Astrocyte of the cerebellum (primary cell): ENCODE measurements around the gene MUC5B.

Experiments used
- DNase-seq: peaks from one replicate; pipeline ENCODE4 v3.0.0-alpha.2; 2011; ENCODE audit warnings: low read depth
- H3K4me3 ChIP-seq: 2 replicates; pipeline ENCODE4 v1.5.1; 2011; ENCODE audit warnings: mild to moderate bottlenecking, low read depth, low read length, moderate library complexity
- in situ Hi-C: cut with HindIII; loops from 2 replicates; pipeline ENCODE4 v1.10.0; 2017; ENCODE audit warnings: low sequenced_read_pairs
- TF ChIP-seq, protein P1 (sequence below): IDR thresholded peaks from 2 replicates; pipeline ENCODE4 v1.5.1; 2012; ENCODE audit warnings: low read length, low read depth, moderate library complexity, mild to moderate bottlenecking; ENCODE audit errors: missing control alignments

Gene MUC5B

GRCh38 chr11:1228101-1228821 is 5.4 kb downstream of the MUC5B start:
- in situ Hi-C loops, result no loop called here
- no peak for DNase-seq
- TF ChIP-seq, protein P1, sequence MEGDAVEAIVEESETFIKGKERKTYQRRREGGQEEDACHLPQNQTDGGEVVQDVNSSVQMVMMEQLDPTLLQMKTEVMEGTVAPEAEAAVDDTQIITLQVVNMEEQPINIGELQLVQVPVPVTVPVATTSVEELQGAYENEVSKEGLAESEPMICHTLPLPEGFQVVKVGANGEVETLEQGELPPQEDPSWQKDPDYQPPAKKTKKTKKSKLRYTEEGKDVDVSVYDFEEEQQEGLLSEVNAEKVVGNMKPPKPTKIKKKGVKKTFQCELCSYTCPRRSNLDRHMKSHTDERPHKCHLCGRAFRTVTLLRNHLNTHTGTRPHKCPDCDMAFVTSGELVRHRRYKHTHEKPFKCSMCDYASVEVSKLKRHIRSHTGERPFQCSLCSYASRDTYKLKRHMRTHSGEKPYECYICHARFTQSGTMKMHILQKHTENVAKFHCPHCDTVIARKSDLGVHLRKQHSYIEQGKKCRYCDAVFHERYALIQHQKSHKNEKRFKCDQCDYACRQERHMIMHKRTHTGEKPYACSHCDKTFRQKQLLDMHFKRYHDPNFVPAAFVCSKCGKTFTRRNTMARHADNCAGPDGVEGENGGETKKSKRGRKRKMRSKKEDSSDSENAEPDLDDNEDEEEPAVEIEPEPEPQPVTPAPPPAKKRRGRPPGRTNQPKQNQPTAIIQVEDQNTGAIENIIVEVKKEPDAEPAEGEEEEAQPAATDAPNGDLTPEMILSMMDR, result no peak
- H3K4me3 ChIP-seq, result no peak overlapping the region

- in situ Hi-C loops, result no loop called here
- DNase-seq, result no peak
- TF ChIP-seq, protein P1, result no peak
- no peak overlapping the region for H3K4me3 ChIP-seq
Measured at GRCh38 chr11:1228921-1229451, 6.1 kb downstream of the MUC5B start.

- no peak for DNase-seq
- TF ChIP-seq, protein P1, result no peak
- no peak overlapping the region for H3K4me3 ChIP-seq
- in situ Hi-C loops, result no loop called here
Measured at GRCh38 chr11:1229471-1230120, 6.7 kb downstream of the MUC5B start.

DNA sequence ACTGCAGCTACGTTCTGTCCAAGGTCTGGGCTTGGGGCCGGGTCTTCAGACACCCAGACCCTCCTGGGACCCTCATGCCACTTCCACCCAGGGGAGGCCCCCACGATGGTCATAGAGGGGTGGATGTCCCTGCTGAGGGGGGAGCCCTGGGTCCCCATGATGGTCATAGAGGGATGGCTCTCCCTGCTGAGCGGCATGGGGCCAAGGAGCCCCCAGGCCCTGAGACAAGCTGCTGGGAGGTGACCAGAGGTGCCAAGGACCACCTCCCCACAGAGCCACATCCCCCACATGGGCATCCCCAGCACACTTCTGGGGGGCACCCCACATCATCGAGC is 7.2 kb downstream of the MUC5B start:
- H3K4me3 ChIP-seq, result no peak overlapping the region
- in situ Hi-C loops, result no loop called here
- TF ChIP-seq, protein P1, result no peak
- no peak for DNase-seq

DNA sequence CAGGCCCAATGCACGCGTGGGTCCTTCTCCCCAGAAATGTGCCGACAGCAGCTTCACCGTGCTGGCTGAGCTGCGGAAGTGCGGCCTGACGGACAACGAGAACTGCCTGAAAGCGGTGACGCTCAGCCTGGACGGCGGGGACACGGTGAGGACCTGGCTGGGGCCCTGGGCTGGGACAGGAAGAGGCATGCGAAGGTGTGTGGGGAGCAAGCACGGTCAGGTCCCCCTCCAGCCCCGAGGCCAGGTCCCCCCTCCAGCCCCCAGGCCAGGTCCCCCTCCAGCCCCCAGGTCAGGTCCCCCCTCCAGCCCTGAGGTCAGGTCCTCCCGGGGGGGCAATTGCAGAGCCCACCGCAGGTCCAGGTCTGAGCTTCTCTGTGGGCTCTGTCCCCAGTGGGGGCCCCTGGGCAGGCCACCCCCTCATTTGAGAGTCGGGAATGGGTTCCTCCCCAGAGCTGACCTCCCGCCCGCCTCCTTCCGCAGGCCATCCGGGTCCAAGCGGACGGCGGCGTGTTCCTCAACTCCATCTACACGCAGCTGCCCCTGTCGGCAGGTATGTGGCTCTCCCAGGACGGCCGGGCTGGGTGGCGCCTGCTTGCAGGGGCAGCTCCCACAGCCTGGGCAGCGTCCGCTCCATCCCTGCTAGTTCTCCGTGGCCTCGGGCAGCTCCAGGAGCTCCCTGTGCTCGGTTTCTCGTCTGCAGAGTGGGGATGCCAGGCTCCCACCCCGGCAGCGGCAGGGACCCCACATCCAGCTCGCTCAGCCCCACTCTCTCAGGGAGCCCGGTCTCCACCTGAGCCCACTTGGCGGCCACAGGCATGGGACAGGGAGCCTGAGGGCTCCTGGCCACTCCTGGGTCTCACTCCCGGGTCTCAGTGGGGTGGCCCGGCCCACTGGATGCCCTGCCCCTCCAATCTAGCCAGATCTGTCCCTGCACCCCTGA is 7.9 kb downstream of the MUC5B start:
- H3K4me3 ChIP-seq, result no peak overlapping the region
- in situ Hi-C loops, result no loop called here
- DNase-seq, result no peak
- TF ChIP-seq, protein P1, result no peak

- TF ChIP-seq, protein P1, result no peak
- H3K4me3 ChIP-seq, result no peak overlapping the region
- in situ Hi-C loops, result no loop called here
- no peak for DNase-seq
Measured at GRCh38 chr11:1231396-1232020, 8.6 kb downstream of the MUC5B start.
